ENCODE measurements around the gene DHRS7B.

- TF ChIP-seq EP300 (IDR thresholded peaks at IDR 0.05; ENCODE audit: low read depth) (no peak), POLR2AphosphoS5 (IDR thresholded peaks at IDR 0.05) (no peak)
Observed at GRCh38 chr17:21239680-21240368, 113.1 kb downstream of the DHRS7B start.

Data from transverse colon (tissue), 3 donors.